DLD1 (cell line): ENCODE measurements around the gene FRMD3.

ENCODE experiments used
- in situ Hi-C: cut with HindIII; loops from 2 replicates; pipeline ENCODE4 v1.10.0; 2017; ENCODE audit warnings: low sequenced_read_pairs

Gene FRMD3

DNA sequence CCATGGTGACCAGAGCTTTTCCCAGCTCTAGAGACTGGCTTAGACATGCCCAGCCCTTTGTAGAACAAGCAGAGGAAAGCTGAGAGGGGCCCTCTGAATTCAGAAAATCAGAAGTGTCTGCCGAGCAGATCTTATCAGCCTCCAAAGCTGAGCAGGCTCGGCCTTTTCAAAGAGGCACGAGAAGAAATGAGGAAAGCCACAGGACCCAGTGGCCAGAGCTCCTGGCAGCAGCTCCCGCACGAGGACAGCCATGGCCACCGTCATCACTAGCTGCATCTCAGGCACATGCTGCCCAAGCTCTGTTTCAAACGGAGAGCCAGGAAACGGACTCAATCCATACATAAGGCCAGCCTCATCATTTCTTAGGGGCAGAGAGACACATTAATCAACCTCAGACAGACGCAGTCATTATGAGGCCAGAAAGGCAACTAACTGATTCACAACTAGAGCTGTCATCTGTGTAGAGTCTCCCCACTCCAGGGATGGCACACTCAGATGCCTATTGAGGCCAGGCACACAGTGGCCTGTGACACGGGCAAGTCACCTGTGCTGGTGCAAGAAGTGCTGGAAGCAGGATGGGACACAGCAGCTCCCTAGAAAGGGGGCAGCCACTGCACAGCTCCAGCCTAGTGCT lies 194.7 kb downstream of the FRMD3 start:
- in situ Hi-C loops: no loop called here

DNA sequence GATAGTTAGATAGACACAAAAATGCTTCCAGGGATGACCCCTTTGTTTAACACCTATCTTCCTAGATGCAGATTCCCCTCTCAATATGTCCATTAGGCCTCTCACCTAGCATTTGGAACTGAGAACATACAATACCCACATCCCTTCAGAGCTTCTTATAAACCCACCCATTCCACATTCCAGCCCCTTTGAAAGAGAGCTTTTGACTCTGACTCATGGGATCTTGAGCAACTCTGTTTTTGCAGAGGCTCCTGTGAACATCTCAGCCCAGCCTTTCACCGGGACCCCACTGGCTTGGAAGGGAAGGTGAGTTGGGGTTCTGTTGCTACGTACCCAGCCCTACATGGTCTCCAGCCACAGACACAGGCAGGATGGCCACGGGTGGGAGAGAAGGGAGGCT lies 195.5 kb downstream of the FRMD3 start:
- in situ Hi-C loops: no loop called here

DNA sequence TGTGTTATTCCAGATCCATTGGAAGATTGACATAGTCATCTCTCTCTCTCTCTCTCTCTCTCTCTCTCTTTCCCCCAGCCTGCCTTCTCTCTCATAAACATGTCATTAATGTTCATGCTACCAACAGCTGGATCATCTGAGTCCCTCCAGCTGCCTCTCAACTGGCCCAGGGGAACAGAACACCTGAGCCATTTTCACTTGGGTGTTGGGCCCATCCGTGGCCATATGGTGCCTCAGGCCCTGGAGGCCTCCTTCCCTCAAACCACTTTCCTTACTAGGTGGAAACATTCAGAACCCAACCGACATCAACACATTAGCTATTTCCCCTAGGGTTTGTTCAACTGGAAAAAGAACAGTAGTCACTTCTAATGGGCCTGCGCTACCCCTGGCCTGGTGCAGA lies 196.2 kb downstream of the FRMD3 start:
- in situ Hi-C loops: no loop called here

DNA sequence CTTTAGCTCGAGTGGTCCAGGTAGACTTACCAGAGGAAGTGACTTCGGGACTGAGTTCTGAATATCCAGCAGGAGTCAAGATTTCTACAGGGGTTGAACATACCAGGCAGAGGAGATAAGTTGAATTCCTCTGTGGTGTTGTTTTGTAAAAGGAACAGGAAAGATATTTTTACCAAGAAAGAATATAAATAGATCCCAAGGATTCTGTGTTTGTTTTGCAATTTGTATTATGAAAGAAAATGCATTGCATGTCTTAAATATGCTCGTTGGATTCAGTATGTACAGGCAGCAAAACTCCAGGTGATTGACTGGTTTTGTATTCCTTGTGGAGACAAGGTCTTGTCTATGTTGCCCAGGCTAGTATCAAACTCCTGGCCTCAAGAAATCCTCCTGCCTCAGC lies 197.8 kb downstream of the FRMD3 start:
- in situ Hi-C loops: no loop called here

DNA sequence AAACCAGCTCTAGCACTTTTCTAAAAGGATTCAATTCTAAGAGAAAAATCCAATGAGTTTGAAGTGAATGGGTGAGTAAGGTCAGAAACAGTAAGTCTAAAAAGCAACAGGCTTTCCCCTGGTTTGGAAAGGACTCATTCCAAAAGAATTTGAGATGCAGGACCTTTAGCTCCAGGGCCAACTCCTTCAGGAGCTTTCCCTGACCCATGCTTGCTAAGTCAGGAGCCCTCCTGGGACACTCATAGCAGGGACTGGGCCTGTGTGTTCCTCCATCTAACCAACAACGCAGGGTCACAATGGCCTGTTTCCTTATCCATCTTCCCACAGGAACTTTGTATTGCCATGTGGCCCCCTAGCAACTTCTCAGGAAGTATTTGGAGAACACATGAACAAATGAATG lies 198.8 kb downstream of the FRMD3 start:
- in situ Hi-C loops: no loop called here

DNA sequence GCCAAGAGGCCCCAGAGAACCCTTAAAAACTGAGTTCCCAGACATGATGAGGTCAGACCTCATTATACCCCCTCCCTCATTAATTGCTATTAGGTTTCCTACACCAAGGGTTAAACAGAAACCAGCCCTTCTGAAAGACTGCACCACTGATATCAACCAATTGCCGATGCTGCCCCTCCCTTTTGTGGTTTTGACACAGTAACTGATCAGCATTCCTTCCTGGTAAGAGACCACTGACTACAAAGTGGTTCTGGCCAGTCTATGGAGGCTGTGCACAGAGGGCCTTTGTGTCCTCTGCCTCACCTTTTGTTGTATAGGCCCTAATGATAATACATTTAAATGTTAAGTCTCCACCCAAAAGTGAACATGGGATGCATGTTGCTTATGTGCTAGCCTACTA lies 201.5 kb downstream of the FRMD3 start:
- in situ Hi-C loops: no loop called here

DNA sequence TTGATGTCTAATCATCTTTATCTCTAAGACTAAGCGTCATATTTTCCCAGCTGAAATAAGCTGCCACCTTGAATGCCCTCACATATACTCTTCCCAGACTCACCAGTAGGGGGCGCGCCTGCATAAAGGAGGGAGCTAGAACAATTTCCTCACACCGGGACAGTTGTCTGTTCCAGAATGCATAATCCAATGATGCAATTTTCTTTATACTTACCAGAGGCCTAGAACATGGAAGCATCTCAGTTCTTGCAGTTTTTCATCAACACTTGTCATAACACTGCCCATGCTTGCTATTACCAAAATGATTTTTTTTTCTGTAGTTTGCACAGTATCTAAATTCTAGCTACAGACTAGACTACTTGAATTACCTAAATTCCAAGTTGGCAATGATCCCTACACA lies 203.9 kb downstream of the FRMD3 start:
- in situ Hi-C loops: no loop called here

DNA sequence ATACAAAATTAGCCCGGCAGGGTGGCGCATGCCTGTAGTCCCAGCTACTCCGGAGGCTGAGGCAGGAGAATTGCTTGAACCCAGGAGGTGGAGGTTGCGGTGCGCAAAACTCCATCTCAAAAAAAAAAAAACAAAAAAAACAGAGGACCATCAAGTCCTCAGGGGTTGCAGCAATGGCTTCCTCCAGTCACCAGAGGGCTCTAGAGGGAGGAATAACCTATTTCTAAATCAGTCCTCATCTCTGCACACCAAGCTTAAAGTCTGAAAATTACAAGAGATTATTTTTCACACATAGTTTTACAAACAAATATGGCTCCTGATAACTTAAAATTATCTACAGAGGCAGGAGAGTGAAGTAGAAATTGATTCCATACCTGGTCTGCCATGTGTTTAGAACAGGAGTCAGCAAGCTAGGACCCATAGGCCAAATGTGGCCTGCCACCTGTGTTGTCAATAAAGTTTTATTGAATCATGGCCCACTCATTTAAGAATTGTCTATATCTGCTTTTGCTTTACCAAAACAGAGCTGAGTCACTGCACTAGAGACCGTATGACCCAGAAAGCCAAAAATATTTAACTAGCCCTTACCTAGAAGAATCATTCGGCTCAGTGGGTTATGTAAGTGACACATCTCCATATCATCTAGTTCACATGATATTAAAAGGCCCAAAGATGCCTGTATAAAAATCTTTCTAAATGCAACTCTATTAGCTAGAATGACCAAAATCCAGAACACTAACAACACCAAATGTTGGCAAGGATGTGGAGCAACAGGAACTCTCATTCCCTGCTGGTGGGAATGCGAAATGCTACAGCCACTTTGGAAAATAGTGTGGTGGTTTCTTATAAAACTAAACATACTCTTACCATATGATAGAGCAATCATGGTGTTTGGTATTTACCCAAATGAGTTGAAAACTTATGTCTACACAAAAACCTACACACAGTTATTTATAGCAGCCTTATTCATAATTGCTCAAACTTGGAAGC lies 207.7 kb downstream of the FRMD3 start:
- in situ Hi-C loops: no loop called here

DNA sequence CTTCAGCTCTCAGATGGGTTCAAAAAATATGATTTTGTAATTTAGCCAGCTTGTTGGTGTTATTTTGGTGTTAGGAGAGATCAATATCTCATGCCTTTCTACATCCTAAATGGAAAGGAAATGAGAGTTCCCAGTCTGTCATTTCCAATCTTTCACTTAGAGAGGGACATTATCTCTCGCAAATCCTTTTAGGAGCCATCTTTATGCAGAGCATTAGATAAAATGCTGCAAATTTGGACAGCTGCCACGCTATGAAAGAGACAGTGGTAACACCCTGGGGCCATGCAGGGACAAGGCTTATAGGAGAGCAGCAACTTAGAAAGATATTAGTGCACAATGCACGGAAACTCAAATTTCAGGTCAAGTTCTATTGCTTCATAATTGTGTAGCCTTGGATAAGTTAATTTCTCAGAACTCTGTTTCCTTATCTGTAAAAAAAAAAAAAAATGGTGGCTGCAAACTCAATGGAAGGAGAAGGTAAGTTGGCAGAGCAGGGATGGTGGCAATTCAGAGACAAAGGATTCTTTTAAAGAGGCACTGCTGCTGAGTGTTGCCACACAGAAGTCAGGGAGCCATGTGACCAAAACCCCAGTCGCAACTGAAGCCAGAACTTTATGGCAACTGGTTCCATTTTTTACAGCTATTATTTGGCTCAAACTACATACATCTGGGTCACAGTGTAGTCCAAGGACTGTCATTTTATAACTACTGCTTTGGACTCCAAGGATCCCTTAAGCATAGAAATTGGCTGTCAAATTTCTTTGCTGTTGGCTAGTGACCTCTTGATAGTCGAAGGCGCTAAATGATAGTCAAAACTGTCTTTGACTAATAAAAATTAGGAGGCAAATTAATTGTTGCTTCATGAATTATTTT lies 210.2 kb downstream of the FRMD3 start:
- in situ Hi-C loops: no loop called here

DNA sequence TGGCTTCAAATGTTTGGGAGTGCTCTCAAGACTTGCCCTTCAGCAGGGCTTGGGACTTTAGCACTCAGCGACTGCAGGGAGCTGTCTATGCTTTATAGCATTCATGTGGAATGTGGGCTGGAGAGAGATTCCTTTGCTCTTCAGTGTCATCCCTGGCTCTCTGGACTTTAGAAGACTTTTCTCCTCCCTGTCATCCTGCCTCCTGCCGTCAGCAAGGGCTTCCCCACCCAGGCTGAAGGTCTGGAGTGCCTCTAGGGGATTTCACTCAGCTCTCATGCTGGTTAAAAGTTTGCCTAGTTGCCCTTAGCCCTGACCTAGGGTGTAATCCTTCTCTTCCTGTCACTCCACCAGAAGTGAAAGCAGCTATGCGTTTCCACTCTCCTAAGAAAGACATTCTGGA lies 210.9 kb downstream of the FRMD3 start:
- in situ Hi-C loops: no loop called here

DNA sequence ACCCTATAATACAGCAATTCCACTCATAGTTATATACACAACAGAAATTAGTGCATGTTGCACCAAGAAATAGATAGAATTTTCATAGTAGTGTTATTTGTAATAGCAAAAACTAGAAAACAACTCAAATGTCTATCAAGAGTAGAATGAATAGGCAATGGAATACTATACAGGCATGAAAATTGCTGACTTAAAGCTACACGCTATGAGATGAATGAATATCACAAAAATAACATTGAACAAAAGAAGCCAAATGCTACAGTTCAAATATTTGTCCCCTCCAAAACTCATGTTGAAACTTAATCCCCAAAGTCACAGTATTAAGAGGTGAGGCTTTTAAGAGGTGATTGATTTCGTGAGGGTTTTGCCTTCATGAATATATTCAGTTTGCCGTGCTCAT lies 215.1 kb downstream of the FRMD3 start:
- in situ Hi-C loops: no loop called here

DNA sequence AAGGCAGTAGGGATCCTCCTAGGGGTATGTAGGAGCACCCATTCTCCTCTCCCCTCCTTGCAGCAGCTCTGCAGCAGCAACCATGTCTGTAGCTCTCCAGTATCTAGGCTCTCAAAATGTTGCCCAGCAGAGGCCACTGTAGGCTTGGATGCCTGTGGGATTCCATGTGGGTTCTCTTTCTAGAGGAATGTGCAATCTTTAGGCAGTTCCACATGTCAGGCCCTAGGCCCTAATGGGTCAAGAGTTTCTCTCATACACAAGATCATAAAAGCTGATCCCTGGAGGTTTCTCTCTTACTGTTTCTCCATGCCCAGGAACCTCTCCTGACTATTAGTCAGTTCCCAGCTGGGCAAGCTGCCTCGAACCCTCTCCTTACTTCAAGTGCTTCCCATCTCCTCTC lies 215.8 kb downstream of the FRMD3 start:
- in situ Hi-C loops: no loop called here

DNA sequence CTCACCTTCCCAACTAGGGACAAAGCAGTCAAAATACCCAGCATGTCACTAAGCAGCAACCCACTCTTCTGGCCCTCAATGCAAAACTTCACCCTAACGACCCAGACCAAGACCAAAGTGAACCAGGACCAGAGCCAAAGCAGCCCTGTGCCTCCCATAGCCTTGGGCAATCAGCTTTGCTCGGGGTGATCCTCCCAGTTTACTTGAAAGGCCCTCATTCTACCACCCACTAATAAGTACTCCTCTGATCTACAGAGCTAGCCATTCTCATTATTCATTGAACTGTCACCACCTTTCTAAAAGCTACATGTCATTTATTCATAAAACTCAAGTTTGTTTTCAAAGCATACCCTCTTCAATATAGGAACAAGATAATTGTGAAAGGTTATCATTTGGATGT lies 221.0 kb downstream of the FRMD3 start:
- in situ Hi-C loops: no loop called here

DNA sequence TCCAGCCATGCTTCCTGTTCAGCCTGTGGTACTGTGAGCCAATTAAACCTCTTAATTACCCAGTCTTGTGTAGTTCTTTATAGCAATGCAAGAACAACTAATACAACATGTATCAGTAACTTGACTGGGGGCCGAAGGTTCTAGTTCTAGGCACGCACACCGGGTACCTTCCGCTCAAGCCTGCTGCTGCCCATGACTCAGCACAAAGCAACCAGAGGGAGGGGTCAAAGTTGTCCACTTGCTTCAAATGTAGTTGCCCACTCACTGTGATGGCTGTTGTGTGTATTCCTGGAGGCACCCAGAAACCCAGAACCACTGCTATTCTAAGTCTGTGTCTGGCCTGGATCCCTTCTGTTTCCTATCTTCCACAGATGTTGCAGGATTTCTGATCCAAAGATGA lies 222.6 kb downstream of the FRMD3 start:
- in situ Hi-C loops: no loop called here

DNA sequence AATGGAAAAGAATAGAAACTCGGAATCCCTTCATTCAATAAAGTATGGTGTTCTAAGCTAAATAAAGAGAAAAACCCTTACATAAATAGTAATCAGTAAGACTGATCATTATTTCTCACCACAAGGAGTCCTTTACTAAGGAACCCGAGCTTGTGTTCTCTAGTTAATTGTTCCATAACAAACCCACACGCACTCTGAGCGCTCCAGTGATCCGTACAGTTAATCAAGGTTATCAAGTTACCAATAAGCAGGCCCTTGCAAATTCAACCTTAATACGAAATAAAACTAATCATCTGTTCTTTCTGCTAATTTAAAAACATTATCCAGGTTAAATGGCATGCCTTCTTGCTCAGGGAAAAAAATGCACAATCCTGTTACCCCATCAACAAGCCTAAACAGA lies 224.4 kb downstream of the FRMD3 start:
- in situ Hi-C loops: no loop called here

DNA sequence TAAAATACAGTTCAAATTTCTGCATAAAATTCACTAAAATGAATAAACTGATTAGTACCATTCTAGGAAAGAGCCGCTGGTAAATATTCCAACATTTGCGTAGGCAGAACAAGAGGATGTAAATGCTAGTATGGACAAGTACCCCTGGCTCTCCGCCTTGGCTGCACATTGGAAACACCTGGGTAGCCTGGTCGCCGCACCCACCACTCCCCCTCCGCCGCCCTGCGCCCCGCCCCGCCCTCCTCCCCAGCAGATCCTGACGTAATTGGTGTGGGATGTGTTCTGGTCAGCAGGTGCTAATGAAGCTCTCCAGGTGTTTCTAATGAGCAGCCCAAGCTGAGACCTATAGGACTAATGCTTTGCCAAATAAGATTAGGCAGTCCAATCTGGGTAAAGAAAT lies 225.7 kb downstream of the FRMD3 start:
- in situ Hi-C loops: no loop called here

DNA sequence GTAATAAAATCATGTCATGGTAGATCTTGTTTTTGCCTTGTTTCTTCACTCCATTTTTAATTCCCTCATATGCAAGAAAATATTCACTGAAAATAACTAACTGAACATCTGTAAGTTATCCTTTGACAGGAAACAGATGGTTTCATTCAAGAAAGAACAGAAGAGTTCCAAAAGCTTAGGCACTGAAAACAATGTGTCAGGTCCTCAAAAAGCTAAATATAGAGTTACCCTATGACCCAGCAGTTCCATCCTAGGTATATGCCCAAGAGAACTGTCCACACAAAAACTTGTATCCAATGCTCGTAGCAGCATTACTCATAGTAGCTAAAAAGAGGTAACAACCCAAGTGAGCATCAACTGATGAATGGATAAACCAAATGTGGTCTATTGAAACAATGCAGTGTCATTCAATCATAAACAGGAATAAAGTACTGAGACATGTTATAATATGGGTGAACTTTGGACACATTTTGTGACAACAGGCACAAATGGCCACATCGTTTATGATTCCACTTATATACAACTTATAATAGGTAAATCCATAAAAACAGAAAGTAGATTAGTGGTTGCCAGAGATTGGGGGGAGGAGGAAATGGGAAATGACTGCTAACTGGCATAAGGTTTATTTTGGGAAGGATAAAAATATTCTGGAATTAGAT lies 231.0 kb downstream of the FRMD3 start:
- in situ Hi-C loops: no loop called here

DNA sequence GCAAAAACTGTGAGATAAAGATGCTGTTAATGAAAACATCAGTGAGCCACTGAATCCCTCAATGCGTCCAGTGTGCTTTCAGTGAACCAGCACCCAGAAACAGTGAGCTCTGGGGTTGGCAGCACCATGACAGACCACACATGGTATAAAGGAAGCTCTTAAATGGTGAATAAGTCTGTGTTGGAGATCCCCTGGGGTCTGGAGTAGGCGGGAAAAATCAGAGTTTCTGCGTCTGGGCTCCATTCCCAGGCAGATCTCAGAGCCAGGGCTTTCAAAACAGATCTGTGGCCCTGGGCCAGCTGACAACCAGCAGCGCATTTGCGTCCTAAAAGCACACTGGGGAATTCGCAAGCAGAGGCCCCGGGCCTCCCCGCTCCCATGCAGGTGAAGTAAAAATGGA lies 233.5 kb downstream of the FRMD3 start:
- in situ Hi-C loops: no loop called here

DNA sequence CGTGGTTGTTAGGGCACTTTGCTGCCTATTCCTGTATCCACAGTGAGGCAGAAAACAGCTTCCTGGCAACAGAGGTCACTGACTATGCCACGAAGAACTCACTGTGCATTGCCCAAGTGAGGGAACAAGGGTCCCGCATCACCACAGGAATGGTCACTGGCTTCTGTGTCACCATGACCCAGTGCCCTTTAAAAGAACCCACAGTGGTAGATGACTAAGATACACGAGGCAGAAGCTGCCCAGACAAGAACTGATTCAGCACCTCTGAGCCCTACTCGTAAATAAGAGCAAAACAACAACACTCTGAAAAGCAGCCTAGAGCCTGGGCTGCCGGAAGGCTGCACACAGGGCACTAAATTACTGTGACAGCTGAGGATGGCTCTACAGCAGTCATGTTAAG lies 238.6 kb downstream of the FRMD3 start:
- in situ Hi-C loops: no loop called here

DNA sequence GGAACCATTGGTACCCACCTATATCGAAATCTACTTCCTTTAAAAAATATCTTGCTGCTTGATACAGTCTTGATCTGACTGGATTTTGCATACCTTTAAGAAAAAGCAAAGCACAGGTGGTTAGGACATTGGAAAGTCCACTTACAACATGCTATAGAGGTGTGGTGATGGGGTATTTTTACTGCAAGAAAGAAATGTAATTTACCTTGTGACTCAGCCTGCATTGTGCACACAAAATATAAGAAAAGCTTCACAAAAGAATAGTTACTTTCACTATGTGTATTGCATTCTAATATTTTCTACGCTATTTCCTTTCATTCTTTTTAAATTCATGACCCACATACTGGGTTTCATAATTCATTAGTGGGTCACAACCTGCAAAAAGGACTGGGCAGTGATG lies 239.1 kb downstream of the FRMD3 start:
- in situ Hi-C loops: no loop called here

DNA sequence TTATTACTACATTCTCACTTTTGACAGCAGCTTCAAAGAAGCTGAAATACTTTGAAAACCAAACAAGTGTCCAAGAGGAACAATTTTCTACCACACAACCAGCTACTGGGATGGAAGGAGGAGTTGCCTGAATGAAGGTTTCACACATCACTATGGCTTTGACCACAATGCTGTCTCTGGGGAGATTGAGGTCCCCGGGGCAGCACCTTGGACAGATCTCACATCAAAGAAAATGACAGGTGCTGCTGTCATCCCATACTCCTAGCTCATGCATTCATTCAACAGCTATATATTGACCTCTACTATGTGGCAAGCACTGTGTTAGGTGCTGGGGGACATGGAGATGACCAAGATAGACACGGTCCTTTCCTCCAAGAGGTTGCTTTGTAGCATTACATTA lies 242.1 kb downstream of the FRMD3 start:
- in situ Hi-C loops: no loop called here
